Coronary artery (tissue), 2 donors: ENCODE results near the gene DOCK11.
"Not testable (repeated sequence)": the region's sequence is repeated elsewhere in the genome, so short reads cannot be mapped to it uniquely, and the experiment has no call there.

ENCODE experiments used
- DNase-seq: peaks from one replicate; pipeline ENCODE4 v3.0.0-alpha.2; 2017; ENCODE audit warnings: low spot score
- H3K27ac ChIP-seq, 2 donors: fragments of 200-600 bp; sonication (generic); one replicate each; pipeline ENCODE4 v1.5.1; 2016 to 2019
- H3K4me3 ChIP-seq: fragments of 200-600 bp; sonication (generic); 2 replicates; pipeline ENCODE4 v1.5.1; 2016; ENCODE audit warnings: mild to moderate bottlenecking, moderate library complexity
- TF ChIP-seq, protein P1 (sequence below): fragments of 200-600 bp; sonication (generic); IDR thresholded peaks from one replicate; pipeline ENCODE4 v1.5.1; 2019; ENCODE audit warnings: antibody characterized with exemption

Gene DOCK11

DNA sequence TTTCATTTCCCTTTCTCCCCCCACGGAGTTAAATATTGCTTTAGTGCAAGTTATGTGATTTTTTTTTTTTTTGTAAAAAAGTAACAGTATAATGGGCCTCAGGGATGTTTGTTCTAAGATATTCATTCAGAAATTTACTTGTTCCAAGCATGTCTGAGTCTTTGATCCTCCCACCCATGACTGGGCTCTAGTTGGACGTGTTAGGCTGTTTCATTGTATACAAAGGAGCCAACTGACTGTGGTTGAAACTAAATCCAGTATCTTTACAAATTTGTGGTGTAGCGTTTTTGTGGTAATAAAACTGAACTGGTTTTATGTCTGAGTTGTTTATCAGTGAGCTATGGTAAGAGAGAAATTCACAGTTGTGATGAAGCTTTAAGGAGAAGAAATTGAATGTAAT lies 74.1 kb downstream of the DOCK11 start:
- TF ChIP-seq, protein P1, sequence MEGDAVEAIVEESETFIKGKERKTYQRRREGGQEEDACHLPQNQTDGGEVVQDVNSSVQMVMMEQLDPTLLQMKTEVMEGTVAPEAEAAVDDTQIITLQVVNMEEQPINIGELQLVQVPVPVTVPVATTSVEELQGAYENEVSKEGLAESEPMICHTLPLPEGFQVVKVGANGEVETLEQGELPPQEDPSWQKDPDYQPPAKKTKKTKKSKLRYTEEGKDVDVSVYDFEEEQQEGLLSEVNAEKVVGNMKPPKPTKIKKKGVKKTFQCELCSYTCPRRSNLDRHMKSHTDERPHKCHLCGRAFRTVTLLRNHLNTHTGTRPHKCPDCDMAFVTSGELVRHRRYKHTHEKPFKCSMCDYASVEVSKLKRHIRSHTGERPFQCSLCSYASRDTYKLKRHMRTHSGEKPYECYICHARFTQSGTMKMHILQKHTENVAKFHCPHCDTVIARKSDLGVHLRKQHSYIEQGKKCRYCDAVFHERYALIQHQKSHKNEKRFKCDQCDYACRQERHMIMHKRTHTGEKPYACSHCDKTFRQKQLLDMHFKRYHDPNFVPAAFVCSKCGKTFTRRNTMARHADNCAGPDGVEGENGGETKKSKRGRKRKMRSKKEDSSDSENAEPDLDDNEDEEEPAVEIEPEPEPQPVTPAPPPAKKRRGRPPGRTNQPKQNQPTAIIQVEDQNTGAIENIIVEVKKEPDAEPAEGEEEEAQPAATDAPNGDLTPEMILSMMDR = no peak
- H3K27ac ChIP-seq = no peak overlapping the region
- H3K4me3 ChIP-seq = no peak overlapping the region
- no peak for DNase-seq

DNA sequence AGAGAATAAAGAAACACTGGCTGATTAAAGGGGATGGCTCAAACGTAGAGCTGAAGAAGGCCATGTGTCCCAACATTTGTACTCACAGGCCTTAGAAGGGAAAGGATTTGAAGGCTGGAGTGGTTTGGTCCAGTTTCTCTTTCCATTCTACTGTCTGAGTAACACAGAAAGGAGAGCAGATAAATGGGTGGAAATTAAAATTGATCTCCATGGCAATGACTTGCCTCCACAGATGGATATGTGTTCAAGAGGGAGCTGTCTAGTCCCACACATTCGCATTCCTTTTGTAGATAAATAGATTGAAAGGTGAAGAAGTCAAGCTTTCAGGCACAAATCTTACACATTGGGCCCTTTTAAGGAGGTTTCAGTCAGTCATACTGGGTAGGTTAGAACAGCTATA lies 74.6 kb downstream of the DOCK11 start:
- DNase-seq = no peak
- Histone ChIP-seq H3K4me3 (no peak overlapping the region), H3K27ac (no peak overlapping the region)
- TF ChIP-seq, protein P1 = no peak

DNA sequence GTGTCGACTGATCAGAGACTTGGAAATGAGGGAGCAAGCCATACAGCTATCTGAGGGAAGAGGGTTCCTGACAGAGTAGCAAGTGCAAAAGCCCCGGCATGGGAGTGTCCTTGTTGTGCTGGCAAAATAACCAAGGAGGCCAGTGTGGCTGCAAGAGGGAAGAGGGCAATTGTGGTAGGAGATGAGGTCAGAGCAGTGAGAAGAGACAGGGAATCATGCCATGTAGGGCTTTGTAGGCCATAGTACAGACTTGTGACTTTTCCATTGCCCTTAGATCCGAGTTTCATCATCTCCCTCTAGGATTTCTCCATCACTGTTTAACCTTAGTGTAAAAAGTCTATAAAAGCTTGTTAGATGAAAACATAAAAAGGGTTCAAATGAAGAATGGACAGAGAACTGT lies 76.2 kb downstream of the DOCK11 start:
- DNase-seq = no peak
- Histone ChIP-seq H3K4me3 (no peak overlapping the region), H3K27ac (no peak overlapping the region)
- TF ChIP-seq, protein P1 = no peak

DNA sequence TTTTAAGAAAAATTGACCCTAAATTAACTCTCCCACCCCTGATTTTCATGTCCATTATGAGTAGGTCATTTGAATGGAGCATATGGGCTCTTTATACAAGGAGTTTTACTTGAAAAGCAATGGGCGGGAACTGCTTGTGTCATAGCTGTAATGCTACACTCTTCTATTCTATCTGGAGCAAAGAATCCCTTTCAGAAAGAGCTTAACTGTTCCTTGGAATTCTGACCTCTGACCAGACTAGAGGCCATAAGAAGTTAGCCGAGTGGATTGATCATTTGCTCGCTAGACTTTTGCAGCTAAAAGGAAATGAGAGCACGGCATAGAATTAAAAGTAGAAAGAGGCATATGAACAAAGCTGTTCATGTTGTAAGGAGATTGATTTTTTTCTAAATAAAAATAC lies 79.1 kb downstream of the DOCK11 start:
- Histone ChIP-seq H3K27ac (no peak overlapping the region), H3K4me3 (no peak overlapping the region)
- TF ChIP-seq, protein P1 = no peak
- no peak for DNase-seq

DNA sequence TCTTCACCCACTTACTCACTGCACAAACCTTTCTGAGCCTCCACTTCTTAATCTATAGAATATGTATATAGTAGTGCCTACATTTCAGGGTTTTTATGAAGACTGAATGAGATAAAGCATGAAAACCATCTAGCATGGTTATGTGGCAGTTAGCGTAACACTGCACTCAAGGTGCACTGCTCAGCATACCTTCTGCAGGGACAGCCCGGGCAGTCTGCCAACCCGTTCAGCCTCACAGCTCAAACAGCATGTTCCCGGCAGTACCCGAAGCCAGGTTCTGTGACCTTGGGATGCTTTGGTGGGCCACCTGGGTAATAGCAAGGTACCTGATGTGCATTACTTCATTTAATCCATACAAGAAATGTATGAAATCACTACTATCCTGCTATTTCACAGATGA lies 81.4 kb downstream of the DOCK11 start:
- TF ChIP-seq, protein P1 = no peak
- H3K27ac ChIP-seq = no peak overlapping the region

DNA sequence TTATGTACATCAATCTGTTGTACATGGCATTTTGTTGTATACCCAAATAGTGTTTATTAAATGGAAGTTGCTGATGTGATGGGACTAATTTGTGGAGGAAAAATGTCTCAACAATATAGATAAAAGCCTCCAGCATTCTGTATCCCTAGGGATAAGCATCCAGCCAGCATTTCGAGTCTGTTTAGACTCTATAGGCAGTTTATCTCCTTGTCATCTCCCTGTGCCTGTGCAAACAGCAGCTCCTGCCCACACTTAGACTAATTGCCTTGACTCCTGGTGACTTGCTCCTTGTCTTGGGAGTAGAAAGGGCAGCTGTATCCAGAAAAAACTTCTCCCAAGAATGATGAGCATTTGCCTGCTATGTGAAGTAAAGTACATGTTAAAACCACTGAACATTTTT lies 83.8 kb downstream of the DOCK11 start:
- no peak overlapping the region for H3K27ac ChIP-seq
- H3K4me3 ChIP-seq = no peak overlapping the region
- DNase-seq = no peak
- TF ChIP-seq, protein P1 = no peak

More for the DNA sequence above, 81.4 kb downstream of the DOCK11 start:
- no peak overlapping the region for H3K4me3 ChIP-seq
- DNase-seq = no peak

DNA sequence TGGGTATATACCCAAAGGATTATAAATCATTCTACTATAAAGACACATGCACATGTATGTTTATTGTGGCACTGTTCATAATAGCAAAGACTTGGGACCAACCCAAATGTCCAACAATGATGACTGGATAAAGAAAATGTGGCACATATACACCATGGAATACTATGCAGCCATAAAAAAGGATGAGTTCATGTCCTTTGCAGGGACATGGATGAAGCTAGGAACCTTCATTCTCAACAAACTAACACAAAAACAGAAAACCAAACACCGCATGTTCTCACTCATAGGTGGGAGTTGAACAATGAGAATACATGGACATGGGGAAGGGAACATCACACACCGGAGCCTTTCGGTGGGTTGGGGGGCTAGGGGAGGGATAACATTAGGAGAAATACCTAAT lies 87.3 kb downstream of the DOCK11 start:
- DNase-seq, H3K27ac ChIP-seq, H3K4me3 ChIP-seq: not testable (repeated sequence)

DNA sequence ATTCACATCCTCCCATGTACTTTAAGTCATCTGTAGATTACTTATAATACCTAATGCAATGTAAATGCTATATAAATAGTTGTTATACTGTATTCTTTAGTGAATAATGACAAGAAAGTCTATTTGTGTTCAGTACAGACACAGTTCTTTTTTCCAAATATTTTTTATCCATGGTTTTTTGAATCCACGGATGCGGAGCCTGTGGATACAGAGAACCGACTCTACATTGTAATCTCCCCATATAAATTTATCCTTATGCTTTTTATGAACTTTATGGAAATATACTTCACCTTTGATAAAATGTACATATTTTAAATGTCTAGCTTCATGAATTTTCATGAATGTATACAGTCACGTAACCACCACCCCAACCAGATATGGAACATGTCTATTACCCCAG lies 88.2 kb downstream of the DOCK11 start:
- no peak overlapping the region for H3K27ac ChIP-seq
- no peak overlapping the region for H3K4me3 ChIP-seq
- DNase-seq = no peak
- TF ChIP-seq, protein P1 = no peak
